ENCODE data around the gene PLEKHM2.

Gene PLEKHM2

GRCh38 chr1:15704526-15705183 lies 20.5 kb downstream of the PLEKHM2 start:
- no peak for DNase-seq

- no peak for DNase-seq
Measured at GRCh38 chr1:15705184-15705566, 21.1 kb downstream of the PLEKHM2 start.

GRCh38 chr1:15706751-15707150 lies 22.6 kb downstream of the PLEKHM2 start:
- no peak for DNase-seq

DNA sequence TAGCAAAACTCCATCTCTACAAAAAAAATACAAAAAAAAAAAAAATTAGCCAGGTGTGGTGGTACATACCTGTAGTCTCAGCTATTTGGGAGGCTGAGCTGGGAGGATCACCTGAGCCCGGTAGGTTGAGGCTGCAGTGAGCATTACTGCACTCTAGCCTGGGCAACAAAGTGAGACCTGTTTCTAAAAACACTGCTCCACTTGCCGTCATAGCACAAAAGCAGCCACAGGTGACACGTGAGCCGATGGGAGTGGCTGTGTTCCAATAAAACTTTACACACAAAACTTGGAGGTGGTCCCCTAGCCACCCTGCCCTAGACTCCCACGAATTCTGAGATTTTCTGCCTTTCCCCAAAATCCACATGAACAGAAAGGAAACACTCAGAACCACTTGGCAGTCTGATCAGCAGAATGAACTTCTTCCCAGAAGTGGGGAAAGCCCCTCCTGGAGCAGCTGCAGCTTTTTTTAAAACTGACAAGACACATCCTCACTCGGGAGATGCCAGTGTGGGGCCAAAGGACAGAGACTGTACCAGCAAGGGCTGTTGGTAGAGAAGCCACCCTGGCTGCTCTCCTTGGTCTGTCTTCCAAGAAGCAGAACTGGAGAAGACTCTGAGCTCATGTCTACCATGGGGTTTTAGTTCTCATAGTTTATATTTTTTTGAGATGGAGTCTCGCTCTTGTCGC lies 23.3 kb downstream of the PLEKHM2 start:
- no peak for DNase-seq

GRCh38 chr1:15708486-15709137 lies 24.5 kb downstream of the PLEKHM2 start:
- no peak for DNase-seq

DNA sequence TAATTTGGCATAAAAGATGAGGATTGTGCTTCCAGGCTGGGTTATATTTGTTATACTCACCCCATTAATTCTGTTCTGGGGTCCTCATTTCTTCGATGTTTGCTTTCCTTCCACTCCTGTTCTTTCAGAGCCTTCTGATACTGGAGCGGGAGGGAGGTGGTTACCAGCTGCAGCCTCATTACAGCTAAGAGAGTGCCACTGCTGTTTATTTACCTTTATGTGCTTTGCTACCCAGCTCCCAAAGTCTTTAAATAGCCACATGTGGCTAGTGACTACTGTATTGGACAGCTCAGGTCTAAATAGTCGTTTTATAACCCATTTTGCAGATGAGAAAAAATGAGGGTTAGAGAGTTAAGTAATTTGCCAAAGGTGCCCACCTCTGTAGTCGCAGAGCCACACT lies 25.1 kb downstream of the PLEKHM2 start:
- no peak for DNase-seq

GRCh38 chr1:15712168-15712567 lies 28.0 kb downstream of the PLEKHM2 start:
- DNase-seq: no peak

DNA sequence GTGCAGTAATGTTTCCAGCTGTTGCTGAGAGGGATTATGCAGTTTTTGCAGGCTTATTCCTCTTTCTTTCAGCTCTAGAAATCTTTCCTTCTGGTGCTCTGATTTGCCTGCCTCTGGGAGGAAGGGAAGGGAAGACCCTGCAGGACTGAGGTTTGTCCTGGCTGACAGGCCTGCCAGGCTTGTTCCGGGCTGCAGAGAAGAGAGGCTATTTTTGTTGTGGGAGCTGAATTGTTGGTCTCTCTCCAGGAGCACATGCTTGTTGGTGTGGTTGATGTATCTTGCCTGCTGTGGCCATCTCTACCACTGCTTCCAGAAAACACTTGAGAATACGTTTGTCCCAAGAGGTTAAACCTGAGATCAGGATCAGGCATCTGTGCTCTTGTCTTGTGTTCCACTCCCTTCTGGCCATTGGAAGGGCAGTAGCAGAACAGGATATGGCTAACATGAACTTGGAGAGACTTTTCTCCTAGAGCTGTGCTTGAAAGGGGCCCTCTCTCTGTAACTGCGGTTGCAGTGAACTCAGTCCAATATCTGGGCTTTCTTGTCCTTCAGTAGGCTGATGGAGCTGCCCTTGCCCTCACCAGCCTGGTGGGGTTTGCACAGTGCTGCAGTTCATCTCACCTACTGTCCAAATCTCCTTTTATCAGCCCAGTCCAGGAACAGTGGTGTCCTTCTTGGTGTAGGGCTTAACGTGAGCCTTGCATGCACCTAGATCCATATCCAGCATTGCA lies 30.5 kb downstream of the PLEKHM2 start:
- DNase-seq: no peak

DNA sequence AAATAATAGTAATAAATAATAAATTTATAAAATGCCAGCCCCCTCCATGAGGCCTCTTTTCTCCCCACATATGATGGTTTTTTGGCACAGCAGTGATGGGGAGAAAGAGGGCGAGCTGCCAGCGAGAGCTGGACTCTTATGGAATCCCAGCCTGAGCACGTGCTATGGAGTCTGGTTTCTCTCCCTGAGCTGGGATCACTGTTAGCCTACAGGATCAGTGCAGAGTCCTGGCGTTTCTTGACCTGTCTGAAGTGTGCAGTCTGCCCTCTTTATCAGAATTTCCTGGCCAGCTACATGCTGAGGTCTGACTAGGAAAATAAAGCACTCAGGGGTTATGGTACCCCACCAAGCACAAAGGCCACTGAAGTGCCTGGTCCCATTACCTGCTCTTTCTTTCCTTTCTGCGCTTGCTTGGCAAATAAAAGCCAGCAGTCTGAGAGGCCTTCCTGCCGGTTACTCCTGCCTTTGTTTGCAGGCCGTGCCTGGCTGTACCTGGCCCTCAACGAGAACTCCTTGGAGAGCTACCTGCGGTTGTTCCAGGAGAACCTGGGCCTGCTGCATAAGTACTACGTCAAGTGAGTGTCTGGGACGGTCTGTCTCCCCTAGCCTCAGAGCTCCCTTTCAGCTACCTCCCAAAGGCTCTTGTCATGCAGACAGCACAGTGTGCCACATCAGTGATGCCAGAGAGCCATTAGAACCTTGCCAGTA lies 33.5 kb downstream of the PLEKHM2 start:
- DNase-seq: no peak

GRCh38 chr1:15718199-15718601 lies 34.1 kb downstream of the PLEKHM2 start:
- DNase-seq: no peak

- no peak for DNase-seq
Measured at GRCh38 chr1:15719381-15720120, 35.4 kb downstream of the PLEKHM2 start.

- no peak for DNase-seq
Measured at GRCh38 chr1:15720861-15721260, 36.7 kb downstream of the PLEKHM2 start.

DNA sequence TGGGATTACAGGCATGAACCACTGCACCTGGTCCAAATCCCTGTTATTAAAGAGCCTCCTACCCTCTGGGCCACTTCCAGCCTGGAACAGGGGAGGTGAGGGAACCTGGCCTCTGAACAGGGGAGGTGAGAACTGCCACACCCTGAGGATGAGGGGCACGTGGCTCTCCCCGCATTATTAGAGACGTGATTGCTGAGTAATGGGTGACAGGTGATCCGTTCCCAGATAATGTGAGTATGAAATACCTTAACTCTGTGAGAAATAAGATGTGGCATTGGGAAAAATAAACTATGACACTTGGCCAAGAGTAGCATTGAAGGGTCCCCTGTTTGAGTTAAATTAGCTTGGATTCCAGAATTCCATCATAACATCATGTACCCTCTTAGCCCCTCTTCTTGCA lies 38.3 kb downstream of the PLEKHM2 start:
- no peak for DNase-seq

GRCh38 chr1:15722836-15723532 lies 38.9 kb downstream of the PLEKHM2 start:
- no peak for DNase-seq

DNA sequence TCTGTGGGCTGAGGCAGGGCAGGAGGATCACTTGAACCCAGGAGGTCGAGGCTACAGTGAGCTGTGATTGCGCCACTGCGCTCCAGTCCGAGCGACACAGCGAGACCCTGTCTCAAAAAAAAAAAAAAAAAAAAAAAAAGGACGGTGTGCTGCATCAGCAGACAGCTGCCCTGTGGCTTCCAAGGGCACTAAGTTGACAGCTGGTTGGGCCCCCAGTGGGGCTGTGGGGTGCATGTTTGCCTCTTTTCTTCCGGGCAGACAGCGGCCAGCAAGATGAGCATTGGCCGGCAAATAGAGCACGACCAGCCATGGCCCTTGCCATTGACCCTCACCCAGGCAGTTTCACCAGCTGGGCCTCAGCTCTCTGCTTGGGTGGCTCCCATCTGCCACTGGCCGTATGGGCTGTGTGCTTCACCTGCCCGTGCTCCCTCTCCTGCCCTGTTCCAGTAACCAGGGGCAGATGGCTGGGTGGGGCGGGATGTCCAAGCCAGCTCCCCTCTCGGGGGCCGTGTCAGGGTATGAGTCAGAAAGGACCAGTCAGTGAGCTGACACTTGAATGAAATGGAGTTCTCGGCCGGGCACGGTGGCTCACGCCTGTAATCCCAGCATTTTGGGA lies 39.6 kb downstream of the PLEKHM2 start:
- DNase-seq: no peak

- DNase-seq: no peak
Measured at GRCh38 chr1:15724949-15725880, 41.1 kb downstream of the PLEKHM2 start.

DNA sequence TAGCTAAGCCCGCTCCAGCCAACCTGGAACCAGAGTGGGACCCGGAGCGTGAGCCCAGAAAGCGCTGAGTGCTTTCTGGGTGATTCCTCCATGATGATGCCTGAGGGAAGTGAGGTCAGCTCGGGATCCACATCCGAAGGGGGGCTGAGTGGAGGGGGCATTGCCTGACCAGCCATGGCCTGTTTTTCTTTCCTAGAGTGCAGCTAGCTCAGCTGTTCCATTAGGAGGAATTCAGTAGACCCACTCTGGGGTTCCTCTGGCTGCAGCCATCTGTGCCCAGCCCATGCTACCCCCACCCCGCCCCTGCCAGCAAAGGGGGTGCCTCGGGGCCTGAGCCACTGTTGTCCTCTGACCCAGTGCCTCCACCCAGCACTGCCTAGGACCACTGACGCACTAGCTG lies 42.4 kb downstream of the PLEKHM2 start:
- no peak for DNase-seq

DNA sequence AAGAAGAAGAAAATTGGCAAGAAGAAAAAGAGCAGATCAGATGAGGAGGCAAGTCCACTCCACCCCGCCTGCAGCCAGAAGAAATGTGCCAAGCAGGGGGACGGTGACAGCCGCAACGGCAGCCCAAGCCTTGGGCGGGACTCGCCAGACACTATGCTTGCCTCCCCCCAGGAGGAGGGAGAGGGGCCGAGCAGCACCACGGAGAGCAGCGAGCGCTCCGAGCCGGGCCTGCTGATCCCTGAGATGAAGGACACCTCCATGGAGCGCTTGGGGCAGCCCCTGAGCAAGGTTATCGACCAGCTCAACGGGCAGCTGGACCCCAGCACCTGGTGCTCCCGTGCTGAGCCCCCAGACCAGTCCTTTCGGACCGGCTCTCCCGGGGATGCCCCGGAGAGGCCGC lies 42.9 kb downstream of the PLEKHM2 start:
- DNase-seq: no peak

- no peak for DNase-seq
Measured at GRCh38 chr1:15727424-15727823, 43.3 kb downstream of the PLEKHM2 start.

Measured in Kasumi-1 (cell line).